H1 (cell line): ENCODE results near the gene CNNM2. TPM values are rescaled to one million over a fixed set of nuclear protein-coding genes. Genes with fewer than 3 reads are reported as not detected.

Experiments
- ATF3 ChIP-seq: IDR thresholded peaks from 2 replicates; pipeline ENCODE4 v1.6.1; 2011; ENCODE audit warnings: low read depth, mild to moderate bottlenecking, low read length; ENCODE audit not compliant: insufficient read depth
- CHD7 ChIP-seq: fragments of 300-600 bp; sonication (generic); IDR thresholded peaks from 2 replicates; pipeline ENCODE4 v1.7.1; 2012; ENCODE audit warnings: low read length, moderate library complexity, mild to moderate bottlenecking, inconsistent platforms; ENCODE audit not compliant: insufficient replicate concordance
- GTF2F1 ChIP-seq: IDR thresholded peaks from 2 replicates; pipeline ENCODE4 v1.6.1; 2012; ENCODE audit warnings: low read depth, low read length, improper control_type of control experiment, borderline replicate concordance
- PHF8 ChIP-seq: fragments of 200-600 bp; sonication (generic); conservative IDR thresholded peaks from 2 replicates; pipeline ENCODE4 v1.7.1; 2012; ENCODE audit warnings: low read depth, mild to moderate bottlenecking, inconsistent platforms, low read length, moderate library complexity
- RFX5 ChIP-seq: IDR thresholded peaks from 2 replicates; pipeline ENCODE4 v1.6.1; 2011; ENCODE audit warnings: low read depth, low read length, improper control_type of control experiment, borderline replicate concordance
- SP1 ChIP-seq: IDR thresholded peaks from 2 replicates; pipeline ENCODE4 v1.6.1; 2011; ENCODE audit warnings: low read depth, low read length
- TBP ChIP-seq: IDR thresholded peaks from 2 replicates; pipeline ENCODE4 v1.6.1; 2011; ENCODE audit warnings: low read depth, low read length, improper control_type of control experiment
- USF2 ChIP-seq: IDR thresholded peaks from 2 replicates; pipeline ENCODE4 v1.6.1; 2011; ENCODE audit warnings: low read length, improper control_type of control experiment
- polyA plus RNA-seq, 7 experiments: library from polyadenylated mRNA; depleted of rRNA in 3 of 7; stranded (reverse) in 5 of 7; unstranded in 2 of 7; fragments of >200 nt in 5 of 7; fragments of 200-250 nt in 2 of 7; gene quantifications; 1 replicate in 5 of 7; 2 replicates in 1 of 7; 4 replicates in 1 of 7; pipeline versions ENCODE4 v1.2.1 to v1.2.3, GENCODE V29; 2011 to 2013; ENCODE audit warnings: missing spikeins in 2 of 7, mixed read lengths in 2 of 7
- total RNA-seq: library from RNA; stranded (reverse); fragmentation: NEBNext Ultra II Directional; extraction: Animal tissue kit (Norgen Biotek cat#: 25700); gene quantifications from 2 replicates; pipeline ENCODE4 v1.2.1, GENCODE V29; 2021

The CNNM2 gene
- total and polyA plus RNA-seq, 2 of the 8 experiments (the other 6 are each of a cell fraction or from before 2014, with no cell fraction given), result 7.3 to 23.6 TPM

GRCh38 chr10:103041391-103041790 lies 123.3 kb downstream of the CNNM2 start (continued):
- TF ChIP-seq CHD7 (no peak), PHF8 (no peak), GTF2F1 (no peak), RFX5 (no peak), ATF3 (no peak), TBP (no peak), SP1 (no peak), USF2 (no peak)
- TF ChIP-seq, all 59 proteins: peak for 0
